SK-N-DZ (cell line): ENCODE results near the gene GCN1.

Experiments used
- DNase-seq: peaks from one replicate; pipeline ENCODE4 v3.0.0-alpha.2; 2015; ENCODE audit warnings: low spot score

The GCN1 gene

GRCh38 chr12:120098756-120099470 lies 95.6 kb downstream of the GCN1 start:
- DNase-seq = no peak

GRCh38 chr12:120096671-120097202 lies 97.8 kb downstream of the GCN1 start:
- no peak for DNase-seq

- no peak for DNase-seq
Observed at GRCh38 chr12:120095736-120096135, 98.8 kb downstream of the GCN1 start.

- no peak for DNase-seq
Observed at GRCh38 chr12:120095331-120095730, 99.2 kb downstream of the GCN1 start.

- DNase-seq = no peak
Observed at GRCh38 chr12:120094485-120094884, 100.0 kb downstream of the GCN1 start.

- peak; percentile 91 for DNase-seq
Observed at GRCh38 chr12:120093592-120094355, 100.7 kb downstream of the GCN1 start.

GRCh38 chr12:120093336-120093591 lies 101.3 kb downstream of the GCN1 start:
- DNase-seq = peak; percentile 53

GRCh38 chr12:120092551-120093335 lies 101.8 kb downstream of the GCN1 start:
- no peak for DNase-seq

GRCh38 chr12:120091371-120092090 lies 103.0 kb downstream of the GCN1 start:
- DNase-seq = no peak

GRCh38 chr12:120090626-120091295 lies 103.8 kb downstream of the GCN1 start:
- DNase-seq = no peak

- DNase-seq = no peak
Observed at GRCh38 chr12:120090206-120090605, 104.3 kb downstream of the GCN1 start.

- DNase-seq = no peak
Observed at GRCh38 chr12:120089796-120090195, 104.7 kb downstream of the GCN1 start.

GRCh38 chr12:120089105-120089504 lies 105.4 kb downstream of the GCN1 start:
- DNase-seq = no peak

- peak; percentile 99 for DNase-seq
Observed at GRCh38 chr12:120086801-120087621, 107.5 kb downstream of the GCN1 start.

- no peak for DNase-seq
Observed at GRCh38 chr12:120085920-120086645, 108.4 kb downstream of the GCN1 start.

GRCh38 chr12:120081641-120082040 lies 112.9 kb downstream of the GCN1 start:
- DNase-seq = no peak

GRCh38 chr12:120079411-120080400 lies 114.8 kb downstream of the GCN1 start:
- no peak for DNase-seq

GRCh38 chr12:120078868-120079267 lies 115.6 kb downstream of the GCN1 start:
- DNase-seq = no peak
